ENCODE data around the gene FLII. TPM values are rescaled to one million over a fixed set of nuclear protein-coding genes. Genes with fewer than 3 reads are reported as not detected.
A peak's percentile ranks its signal among the peaks of the same experiment; 100 is the strongest.

FLII gene
- total RNA-seq, 1 experiment from 2014 or later: 298 TPM

DNA sequence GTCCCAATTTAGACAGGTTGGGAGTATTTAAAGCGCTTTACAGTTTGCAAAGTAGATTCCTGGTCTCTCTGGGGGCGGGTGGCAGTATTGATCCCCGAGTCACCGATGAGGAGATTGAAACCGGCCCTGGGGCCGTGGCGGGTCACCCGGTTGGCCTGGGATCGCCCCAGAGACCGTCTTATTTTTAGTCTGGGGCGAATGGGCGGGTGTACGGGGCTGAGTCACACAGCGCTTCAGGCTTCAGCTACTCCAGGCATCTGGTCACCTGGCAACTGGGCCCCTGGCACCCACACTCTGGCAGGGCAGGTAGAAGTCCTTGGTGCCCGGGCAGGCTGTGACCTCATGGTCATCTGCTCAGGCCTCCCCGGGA, 2.6 kb upstream of the FLII start:
- H3K18ac ChIP-seq (ENCODE audit: insufficient read length, low read depth, low read length): peak overlapping the region; percentile 15
- no peaks in the 10 kb centered on the region for H3K79me1 ChIP-seq (ENCODE audit: insufficient read depth, low read depth, low read length, poor library complexity, severe bottlenecking)
- H3K27ac Mint-ChIP-seq: peak overlapping the region; percentile 47 to 89 (median 52); a peak in 3 of 7 replicates
- H3K4me3 Mint-ChIP-seq: peak overlapping the region; percentile 78 to 85
- H2BK120ac ChIP-seq (ENCODE audit: low read depth, low read length, poor library complexity, severe bottlenecking): no peak overlapping the region
- no CpG with 5 or more reads among the region's 16 CpGs for WGBS (ENCODE audit: extremely low coverage, insufficient read length, low lambda C conversion rate)
- no peak overlapping the region for H2AFZ ChIP-seq (ENCODE audit: low read length)
- H3K9me3 Mint-ChIP-seq: no peaks in the 10 kb centered on the region
- no peak overlapping the region for H3K4ac ChIP-seq (ENCODE audit: low read depth, low read length)
- H3K27me3 Mint-ChIP-seq (ENCODE audit: low read depth): no peaks in the 10 kb centered on the region
- H3K23me2 ChIP-seq (ENCODE audit: insufficient read length, low read depth, low read length, poor library complexity, severe bottlenecking): peaks cover 12% of the 10 kb centered on the region
- no peaks in the 10 kb centered on the region; the same call in 1 of the 2 replicates for H3K79me2 ChIP-seq (ENCODE audit: insufficient read depth, low read length)
- no peak overlapping the region for H2BK12ac ChIP-seq (ENCODE audit: insufficient read length, low read depth, low read length)
- no peaks in the 10 kb centered on the region for H3K9me3 ChIP-seq (ENCODE audit: control insufficient read depth, low read depth, low read length)
- H3K23ac ChIP-seq (ENCODE audit: insufficient read length, low read depth, low read length): no peak overlapping the region
- TF ChIP-seq, protein P1, sequence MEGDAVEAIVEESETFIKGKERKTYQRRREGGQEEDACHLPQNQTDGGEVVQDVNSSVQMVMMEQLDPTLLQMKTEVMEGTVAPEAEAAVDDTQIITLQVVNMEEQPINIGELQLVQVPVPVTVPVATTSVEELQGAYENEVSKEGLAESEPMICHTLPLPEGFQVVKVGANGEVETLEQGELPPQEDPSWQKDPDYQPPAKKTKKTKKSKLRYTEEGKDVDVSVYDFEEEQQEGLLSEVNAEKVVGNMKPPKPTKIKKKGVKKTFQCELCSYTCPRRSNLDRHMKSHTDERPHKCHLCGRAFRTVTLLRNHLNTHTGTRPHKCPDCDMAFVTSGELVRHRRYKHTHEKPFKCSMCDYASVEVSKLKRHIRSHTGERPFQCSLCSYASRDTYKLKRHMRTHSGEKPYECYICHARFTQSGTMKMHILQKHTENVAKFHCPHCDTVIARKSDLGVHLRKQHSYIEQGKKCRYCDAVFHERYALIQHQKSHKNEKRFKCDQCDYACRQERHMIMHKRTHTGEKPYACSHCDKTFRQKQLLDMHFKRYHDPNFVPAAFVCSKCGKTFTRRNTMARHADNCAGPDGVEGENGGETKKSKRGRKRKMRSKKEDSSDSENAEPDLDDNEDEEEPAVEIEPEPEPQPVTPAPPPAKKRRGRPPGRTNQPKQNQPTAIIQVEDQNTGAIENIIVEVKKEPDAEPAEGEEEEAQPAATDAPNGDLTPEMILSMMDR (conservative IDR thresholded peaks at IDR 0.05): no peak
- peak overlapping the region; percentile 26 for H3K4me2 ChIP-seq (ENCODE audit: insufficient read depth, insufficient read length, low read length)
- H3K9ac ChIP-seq (ENCODE audit: extremely low read depth, insufficient read length, low read length): peak overlapping the region; percentile 66
- H3K36me3 Mint-ChIP-seq (ENCODE audit: insufficient read depth in 1 of 3, low read depth in 3 of 3): peaks cover 4 to 23% (median 19%) of the 10 kb centered on the region in 3 experiments
- no peak overlapping the region for H2BK15ac ChIP-seq (ENCODE audit: low read depth, low read length)
- no peak overlapping the region for H2BK5ac ChIP-seq (ENCODE audit: insufficient read length, low read length)
- no peak overlapping the region for H2AK5ac ChIP-seq (ENCODE audit: insufficient read length, low read length)
- H3K4me1 Mint-ChIP-seq: peaks cover 20 to 33% of the 10 kb centered on the region in 2 experiments
- no peak overlapping the region for H4K8ac ChIP-seq (replicated peaks; ENCODE audit: insufficient read length, low read depth, low read length)
- DNase-seq: peak; percentile 68
- H3K14ac ChIP-seq (ENCODE audit: insufficient read depth, low read length): 0 out of 2 replicates have a peak overlapping the region, but pooled peaks have one; percentile 55
- no peak overlapping the region for H4K5ac ChIP-seq (ENCODE audit: insufficient read length, low read depth, low read length)
- H3K4me1 ChIP-seq (ENCODE audit: insufficient read depth, low read length): no peaks in the 10 kb centered on the region
- H2BK20ac ChIP-seq (ENCODE audit: low read depth, low read length, poor library complexity, severe bottlenecking): no peak overlapping the region
- no peaks in the 10 kb centered on the region for H3K27me3 ChIP-seq (ENCODE audit: insufficient read depth, low read length)
- H3K27ac ChIP-seq (ENCODE audit: insufficient read length, low read depth, low read length): no peak overlapping the region
- no peak overlapping the region for H3T11ph ChIP-seq (ENCODE audit: low read length)
- no peak overlapping the region for H3K56ac ChIP-seq (ENCODE audit: insufficient read length, low read depth, low read length)
- no peak overlapping the region for H4K91ac ChIP-seq (ENCODE audit: insufficient read length, low read depth, low read length)
- H4K20me1 ChIP-seq (ENCODE audit: control insufficient read depth, insufficient read depth, insufficient read length): no peaks in the 10 kb centered on the region
